ENCODE data around the gene LINGO4. TPM values are rescaled to one million over a fixed set of nuclear protein-coding genes. Genes with fewer than 3 reads are reported as not detected.

Gene LINGO4
- total RNA-seq, 2 donors from 2014 or later, result 0.20 TPM; not detected in 1

DNA sequence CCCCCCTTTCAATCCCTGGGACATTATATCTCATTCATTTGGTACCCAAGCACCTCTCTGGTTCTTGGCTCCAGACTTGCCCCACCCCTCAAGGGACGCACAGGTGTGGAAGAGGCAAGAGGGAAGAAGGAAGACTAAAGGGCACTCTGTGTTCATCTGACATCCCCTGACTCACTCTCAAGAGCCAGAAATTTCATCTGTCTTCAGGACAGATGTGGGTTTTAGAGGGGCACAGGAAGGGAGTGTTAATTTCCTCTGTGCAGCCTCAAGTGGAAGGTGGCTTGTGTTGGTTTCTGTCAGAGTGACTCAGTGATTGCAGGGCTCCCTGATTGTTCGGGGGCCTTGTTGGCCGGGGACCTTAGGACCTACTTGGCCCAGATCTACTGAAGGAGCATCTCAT, 32.0 kb upstream of the LINGO4 start:
- peak; percentile 7 for ATAC-seq
- intact Hi-C loops (cut with DNase I, micrococcal nuclease), result no loop called here
- peak in 1 of 2 donors; percentile 75 for DNase-seq

DNA sequence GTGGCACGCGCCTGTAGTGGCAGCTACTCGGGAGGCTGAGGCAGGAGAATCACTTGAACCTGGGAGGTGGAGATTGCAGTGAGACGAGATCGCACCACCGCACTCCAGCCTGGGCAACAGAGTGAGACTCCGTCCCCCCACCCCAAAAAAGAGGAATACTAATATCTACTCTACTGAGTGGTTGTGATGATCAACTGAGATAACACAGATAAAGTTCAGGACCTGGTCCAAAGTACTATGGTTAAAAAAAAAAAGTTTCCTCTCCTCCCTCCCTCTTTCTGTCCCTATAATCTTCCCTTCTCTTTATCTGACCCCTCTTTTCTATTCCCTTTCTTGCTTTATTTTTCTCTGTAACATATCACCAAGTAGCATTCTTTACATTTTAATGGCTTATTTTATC, 30.4 kb upstream of the LINGO4 start:
- intact Hi-C loops (cut with DNase I, micrococcal nuclease), result no loop called here
- ATAC-seq (no peak), DNase-seq (no peak)

DNA sequence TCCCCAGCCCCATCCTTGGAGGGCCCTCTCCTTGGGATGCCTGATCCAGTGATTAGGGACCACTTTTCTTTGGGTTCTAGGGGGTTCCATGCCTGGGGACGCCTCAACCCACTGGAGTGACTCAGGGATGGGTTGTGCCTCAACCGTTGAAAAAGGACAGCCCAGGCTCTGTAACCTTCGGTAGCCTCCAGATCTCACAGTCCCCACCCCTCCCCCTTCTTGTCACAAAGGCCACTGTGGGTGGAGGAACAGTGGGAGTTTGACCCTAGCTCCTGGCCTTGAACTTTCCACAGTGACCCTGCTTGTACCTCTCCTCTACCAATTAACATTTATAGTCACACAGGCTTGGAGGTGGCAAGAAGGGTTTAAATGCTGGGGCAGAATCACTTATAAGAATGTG, 29.0 kb upstream of the LINGO4 start:
- ATAC-seq (no peak), DNase-seq (no peak)
- intact Hi-C loops (cut with DNase I, micrococcal nuclease), result no loop called here

DNA sequence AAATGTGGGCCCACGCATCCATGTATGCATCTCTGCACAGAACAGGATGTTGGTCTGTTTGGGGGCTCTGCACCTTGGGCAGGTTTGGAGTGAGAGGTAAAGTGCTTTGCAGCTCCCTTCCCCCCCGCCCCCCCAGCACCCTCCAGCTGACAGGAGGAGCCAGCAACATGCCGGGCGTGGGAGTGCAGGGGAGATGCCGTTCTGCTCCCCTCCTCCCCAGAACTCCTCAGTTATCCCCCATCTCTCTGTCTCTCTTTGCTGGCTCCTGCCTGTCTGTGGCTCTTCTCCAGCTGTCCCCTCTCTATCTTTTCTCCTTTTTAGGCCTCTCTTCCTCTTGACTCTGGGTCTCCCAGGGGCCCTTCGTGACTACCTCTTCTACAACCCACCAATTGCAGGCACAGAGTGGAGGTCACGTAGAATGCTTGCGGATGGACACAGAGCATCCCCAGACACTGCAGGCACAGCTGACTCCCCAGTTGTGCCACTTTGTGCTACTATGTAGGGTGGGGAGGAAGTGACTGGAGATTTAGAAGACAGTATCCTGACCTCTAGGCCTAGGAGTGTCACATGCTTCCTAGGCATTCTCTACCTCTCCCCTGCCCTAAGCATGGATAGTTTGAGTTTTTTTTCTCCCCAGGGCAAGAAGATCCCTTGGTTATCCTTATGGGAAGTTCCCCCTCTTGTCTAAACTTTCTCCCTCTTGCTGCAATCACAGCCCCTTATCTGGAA, 28.1 kb upstream of the LINGO4 start:
- intact Hi-C loops (cut with DNase I, micrococcal nuclease), result no loop called here
- ATAC-seq, result no peak
- DNase-seq, result no peak

DNA sequence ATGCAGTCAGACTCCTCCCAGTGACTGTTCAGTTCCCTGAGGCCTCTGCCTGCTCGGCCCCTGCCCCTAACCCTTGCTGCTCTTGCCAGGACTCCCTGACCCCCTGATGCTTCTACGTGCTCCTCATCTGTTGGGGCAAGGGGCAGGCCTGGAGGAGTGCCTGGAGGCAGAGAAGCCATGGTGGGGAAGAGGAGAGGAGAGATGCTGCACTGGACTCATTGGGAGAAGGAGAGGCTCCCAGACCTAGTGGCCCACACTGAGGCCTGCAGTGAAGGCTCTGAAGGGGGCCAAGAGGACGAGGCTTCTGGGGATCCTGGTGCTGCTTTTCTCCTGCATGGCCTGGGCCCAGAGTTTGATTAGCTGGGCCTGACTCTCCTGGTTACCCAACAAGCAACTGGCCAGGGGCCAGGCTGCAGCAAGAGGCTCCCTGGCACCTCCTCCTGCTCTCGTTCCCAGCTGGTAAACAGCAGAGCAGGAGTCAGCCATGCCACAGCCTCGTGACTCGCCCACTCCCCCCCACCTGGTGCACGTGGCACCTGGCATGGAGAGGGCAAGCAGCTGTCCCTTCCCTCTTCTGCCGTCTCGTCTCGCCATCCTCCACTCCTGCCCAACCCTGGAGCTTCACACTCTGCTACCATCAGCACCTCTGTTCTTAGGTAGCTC, 27.2 kb upstream of the LINGO4 start:
- intact Hi-C loops (cut with DNase I, micrococcal nuclease), result no loop called here
- DNase-seq, result peak; percentile 89 to 93
- peak; percentile 64 for ATAC-seq

DNA sequence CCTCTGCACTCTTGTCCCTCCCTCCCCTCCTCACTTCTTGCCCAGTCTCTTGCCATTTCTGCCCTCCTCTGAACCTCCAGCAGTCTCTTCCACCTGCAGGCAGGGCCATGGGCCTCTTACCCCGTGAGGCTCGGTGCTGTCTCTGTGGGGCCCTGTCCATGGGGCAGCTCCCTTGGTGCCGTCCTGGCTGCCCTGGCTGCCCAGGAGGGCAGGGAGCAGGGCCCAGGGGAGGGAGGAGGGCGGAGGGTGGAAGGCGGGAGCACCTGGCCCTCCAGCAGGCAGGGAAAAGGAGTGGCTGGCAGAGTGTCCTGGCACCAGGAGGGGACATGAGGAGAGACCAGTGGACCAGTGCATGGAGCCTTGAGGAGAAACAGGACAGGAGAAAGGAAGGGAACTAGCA, 26.4 kb upstream of the LINGO4 start, which contains the start of gene RORC:
Gene RORC, minus strand, starts transcription at position 198 of the 400 bp plus-strand sequence. Its CDS starts 38 bp downstream, at position 160.
- DNase-seq, result peak; percentile 73 to 84
- intact Hi-C loops (cut with DNase I, micrococcal nuclease), result no loop called here
- ATAC-seq, result peak; percentile 75

DNA sequence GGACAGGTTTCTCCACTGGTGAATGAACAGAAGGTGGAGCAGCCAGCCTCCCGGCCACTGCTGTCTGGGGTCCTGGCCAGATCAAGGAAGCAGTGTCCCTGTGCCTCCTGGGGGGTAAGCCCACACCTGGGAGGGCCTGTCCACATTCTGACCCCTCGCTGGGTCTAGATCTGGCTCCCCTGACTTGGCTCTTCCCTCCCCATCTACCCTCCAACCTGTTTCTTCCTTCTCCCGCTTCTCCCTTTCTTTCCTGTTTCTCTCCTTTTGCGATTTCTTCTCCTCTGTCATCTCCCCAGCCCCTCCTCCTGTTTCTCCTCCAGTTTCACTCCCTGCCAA, 26.0 kb upstream of the LINGO4 start:
- intact Hi-C loops (cut with DNase I, micrococcal nuclease), result no loop called here
- ATAC-seq (no peak), DNase-seq (no peak)

DNA sequence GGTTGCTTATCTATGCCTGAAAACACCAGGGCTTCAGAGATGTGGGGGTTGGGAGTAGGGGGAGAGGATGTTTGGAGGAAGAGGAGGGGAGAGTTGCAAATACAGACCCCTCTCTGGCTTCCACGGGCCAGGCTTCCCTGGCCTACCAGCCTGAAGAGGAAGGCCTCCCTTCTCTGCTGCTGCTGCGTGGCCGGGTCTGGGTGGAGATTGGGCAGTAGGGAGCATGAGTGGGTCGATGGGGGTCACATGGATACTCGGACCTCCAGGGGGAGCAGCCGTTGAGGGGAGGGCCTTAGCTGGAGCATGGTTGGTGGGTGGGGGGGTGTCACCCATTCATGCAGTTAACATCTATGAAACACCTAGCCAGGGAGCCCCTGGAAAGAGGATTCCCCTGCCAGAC, 24.8 kb upstream of the LINGO4 start:
- ATAC-seq, result no peak
- intact Hi-C loops (cut with DNase I, micrococcal nuclease), result no loop called here
- no peak for DNase-seq

DNA sequence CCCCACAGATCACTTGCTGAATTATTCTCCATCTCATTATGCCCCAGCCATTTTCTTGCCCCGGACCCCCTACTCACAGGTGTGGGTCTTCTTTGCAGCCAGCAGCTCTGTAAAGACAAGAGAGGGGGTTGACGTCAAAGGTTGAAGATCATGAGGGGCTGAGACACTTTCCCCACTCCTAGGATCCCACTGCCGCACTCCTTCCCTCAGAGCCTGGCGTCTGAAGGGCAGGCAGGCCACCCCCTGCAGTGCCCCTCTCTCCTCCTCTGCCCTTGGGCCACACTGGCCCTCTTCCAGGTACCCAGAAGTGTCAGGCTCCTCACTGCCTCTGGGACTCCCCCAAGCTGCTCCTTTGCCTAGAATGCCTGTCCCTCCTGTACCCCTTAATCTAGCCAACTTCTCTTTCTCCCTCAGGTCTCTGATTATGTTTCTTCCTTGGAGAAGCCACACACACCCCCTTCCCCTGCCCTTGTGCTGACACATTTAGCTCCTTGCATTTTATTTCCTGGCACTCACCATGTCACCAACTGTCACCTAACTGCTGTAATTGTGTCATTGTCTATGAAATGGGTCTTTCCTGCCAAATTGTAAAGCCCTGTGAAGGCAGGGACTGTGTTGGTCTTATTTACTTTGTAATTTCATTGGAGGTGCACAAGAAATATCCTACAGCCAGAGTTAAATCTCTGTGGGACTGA, 24.3 kb upstream of the LINGO4 start:
- DNase-seq, result no peak
- intact Hi-C loops (cut with DNase I, micrococcal nuclease), result no loop called here
- ATAC-seq, result no peak

DNA sequence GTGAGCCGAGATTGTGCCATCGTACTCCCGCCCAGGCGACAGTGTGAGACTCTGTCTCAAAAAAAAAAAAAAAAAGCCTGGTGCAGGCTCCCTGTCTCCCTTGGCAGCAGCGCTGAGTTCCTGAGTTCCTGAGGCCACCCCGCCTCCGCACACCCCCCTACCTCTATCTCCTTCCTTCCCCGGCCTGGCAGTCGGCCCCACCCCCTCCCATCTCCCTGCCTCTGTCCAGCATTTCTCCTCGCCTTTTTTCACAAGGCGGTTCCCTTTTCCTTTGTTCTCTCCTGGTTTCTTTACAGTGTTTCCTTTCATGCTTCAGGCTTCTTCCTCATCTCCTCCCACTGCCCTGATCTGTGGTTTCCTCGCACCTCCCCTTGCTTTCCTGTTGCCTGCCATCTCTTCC, 23.7 kb upstream of the LINGO4 start:
- DNase-seq, result peak; percentile 34 to 51
- intact Hi-C loops (cut with DNase I, micrococcal nuclease), result no loop called here
- no peak for ATAC-seq

DNA sequence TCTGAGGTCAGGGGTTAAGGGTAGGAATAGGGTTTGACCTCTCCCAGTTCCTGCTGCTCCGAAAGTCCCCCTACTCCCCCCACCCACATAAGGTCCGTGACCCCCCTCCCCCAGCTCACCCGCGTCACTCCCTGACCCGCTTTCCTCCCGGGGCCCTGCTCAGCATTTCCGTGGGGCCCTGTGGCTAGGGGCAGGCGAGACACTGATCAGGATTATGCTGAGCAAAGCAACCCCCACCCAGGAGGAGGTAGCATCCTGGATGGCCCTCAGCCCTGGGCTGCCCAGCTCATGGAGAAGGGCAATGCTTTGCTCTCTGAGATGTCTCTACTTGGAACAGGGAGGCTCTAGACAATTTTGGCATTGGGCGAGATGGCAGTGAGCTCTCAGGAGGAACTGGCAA, 22.6 kb upstream of the LINGO4 start:
- ATAC-seq (no peak), DNase-seq (no peak)
- intact Hi-C loops (cut with DNase I, micrococcal nuclease), result no loop called here

DNA sequence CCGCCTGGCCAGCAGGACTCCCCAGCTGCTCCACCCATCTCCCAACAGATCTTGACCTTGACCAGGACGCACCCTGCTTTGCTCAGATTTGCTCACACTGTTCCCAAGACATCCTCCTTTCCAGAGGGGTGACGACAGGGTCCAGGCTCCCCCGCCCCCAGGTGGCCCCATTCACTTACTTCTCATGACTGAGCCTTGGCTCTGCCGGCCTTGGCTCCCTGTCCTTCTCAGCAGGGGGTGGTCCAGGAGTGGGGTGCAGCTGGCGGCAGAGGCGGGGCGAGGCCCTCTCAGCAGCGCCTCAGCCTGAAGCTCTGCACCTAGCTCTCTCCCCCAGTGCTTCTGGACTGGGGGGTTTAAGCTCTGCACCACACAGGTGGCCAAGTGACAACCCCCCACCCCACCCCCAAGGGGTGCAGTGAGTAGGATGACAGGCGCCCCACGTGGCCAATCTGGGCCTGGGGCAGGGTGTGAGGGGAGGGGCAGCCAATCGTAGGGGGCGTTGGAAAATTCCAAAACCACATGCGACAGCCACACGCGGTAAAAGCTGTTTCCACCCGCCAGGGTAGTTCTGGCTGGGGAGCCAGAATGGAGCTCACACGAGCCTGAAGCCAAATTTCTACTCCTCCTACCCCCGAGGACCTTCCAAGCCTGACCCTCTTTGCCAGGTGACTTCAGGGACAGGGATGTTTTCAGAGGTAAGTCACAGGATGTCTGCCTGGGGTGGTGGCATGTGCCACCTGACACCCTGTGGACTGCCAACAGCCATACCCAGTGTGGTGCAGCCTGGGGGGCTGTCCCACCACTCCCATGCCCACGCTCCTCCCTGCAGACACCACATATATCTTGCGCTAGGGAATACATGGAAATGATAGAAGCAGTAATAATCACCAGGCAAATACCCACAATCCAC, 20.8 kb upstream of the LINGO4 start:
- ATAC-seq (no peak), DNase-seq (no peak)
- intact Hi-C loops (cut with DNase I, micrococcal nuclease), result no loop called here

DNA sequence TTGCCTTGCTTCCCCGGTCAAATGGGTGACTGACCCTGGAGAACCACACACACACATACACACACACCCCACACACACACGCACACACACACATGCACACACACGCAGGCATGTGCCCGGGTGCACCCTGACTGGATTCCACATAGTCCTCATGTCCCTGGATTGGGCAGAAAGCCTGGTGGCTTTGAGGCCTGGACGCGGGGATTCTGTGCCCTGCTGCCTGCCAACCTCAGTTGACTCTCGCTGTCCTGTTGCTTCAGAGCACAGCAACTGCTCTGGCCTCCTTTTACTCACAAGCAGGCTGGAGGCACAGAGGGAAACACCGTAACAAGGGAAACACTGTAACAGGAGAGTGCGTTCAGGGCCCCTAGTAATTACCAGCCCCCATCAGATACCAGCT, 20.0 kb upstream of the LINGO4 start:
- ATAC-seq (no peak), DNase-seq (no peak)
- intact Hi-C loops (cut with DNase I, micrococcal nuclease), result no loop called here

DNA sequence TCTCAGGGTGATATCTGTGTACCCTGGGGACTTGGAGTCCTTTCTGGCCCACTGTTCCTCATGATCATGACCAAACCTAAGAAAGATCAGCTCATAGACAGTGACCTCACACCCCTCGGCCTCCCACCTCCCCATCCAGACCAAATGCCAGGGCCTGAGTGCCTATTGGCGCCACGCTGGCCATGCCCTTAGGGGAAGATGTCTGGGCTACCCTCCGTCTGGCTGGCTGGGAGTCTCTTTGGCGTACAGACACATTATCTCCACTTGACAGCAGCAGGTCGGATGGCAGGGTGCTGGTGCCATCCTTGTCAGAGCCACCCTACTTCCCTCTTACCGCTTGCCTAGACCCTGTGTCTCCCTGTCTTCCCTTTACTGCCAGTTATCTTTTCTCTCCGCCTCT, 18.0 kb upstream of the LINGO4 start:
- intact Hi-C loops (cut with DNase I, micrococcal nuclease), result no loop called here
- no peak for ATAC-seq
- no peak for DNase-seq

DNA sequence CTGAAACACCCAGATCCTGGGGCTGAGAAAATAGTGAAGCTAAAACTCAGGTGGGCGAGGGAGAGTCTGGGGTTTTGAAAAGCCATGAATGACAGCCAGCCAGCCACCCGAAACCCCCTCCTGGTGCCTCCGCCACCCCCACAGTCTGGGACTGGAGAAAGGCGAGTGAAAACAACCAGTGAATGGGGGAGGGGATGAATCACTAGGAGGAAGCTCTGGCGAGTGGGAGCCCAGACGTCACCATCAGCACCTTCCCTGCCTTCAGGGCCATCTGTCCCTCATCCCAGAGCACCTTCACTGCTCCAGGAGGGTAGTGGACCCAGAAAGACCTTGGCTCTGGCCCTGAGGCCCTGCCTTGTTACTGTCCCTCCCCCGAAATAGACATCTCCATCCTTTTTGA, 17.2 kb upstream of the LINGO4 start:
- intact Hi-C loops (cut with DNase I, micrococcal nuclease), result no loop called here
- ATAC-seq, result no peak
- DNase-seq, result no peak

DNA sequence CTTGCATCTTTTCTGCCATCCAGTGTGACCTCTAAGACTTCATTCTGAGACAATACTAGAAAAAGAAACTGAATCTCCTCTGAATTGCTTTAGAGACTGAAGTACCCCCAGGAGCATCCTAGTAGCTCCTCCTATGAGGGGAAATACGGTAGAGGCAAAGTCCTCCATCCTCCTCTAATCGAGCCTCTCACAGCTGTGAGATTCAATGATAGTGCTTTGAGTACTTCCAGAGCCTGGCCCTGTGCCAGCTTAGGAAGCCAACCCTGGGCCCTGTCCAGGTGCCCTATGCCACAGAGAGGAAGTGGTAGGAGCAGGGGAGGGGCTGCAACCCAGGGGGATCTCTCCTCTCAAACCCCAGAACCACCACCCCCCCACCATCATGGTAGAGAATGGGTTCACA, 15.7 kb upstream of the LINGO4 start:
- intact Hi-C loops (cut with DNase I, micrococcal nuclease), result no loop called here
- DNase-seq, result no peak
- ATAC-seq, result peak; percentile 53

DNA sequence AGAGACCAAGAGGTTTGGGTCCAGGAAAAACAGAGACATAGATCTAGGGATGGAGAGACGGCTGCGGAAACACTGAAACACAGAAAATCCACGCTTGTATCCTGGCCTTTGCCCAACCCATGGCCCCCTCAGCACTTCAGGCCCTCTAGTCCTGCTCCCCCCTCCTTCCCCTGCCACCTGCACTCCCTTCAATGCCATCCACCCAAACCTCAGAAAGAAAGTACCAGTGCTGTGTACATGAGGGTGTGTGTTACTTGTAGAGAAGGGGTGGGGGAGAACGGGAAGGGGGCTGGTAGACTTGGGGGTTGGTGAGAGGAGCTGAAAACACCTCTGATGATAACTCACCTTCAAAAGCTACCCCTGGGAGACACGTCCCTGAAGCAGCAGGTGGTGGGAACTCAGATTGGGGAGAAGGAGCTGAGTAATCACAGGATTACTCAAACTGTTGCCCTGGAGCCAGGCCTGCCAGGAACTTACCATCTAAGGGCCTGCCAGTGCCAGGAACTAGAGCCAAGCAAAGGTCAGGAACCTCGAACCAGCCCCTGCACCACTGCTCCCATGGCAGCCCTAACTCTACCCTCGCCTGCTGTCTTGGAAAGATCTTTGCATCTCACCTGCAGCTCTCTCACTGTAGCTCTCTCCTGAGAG, 14.9 kb upstream of the LINGO4 start:
- intact Hi-C loops (cut with DNase I, micrococcal nuclease), result no loop called here
- DNase-seq (no peak), ATAC-seq (no peak)

DNA sequence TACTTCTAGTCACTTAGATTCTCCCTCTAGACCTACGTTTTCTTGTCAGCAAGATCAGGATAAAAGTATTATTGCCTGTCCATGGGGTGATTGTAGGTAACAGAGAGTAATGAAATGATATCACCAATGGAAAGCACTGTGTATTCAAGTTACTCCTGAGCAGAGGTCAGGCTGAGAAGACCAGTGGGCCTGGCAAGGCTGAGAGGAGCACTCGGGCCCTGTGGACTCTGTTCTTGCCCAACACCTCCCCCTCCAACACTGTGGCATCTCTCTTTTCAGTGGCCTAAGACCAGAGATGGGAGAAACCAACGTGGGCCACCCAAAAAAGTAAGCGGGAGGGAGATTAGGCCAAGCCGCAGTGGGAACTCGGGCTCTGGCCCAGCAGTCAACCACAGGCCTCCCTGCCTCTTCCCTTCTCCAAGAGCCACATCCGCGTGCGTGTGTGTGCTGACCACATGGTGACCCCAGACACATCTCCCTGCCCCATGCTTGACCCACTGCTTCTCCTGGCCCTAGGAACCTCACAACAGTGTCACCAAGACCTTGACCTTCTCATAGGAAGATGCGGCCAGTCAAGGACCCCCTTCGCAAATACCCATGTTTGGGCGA, 14.1 kb upstream of the LINGO4 start:
- intact Hi-C loops (cut with DNase I, micrococcal nuclease), result no loop called here
- DNase-seq (no peak), ATAC-seq (no peak)
